HL-60/S4 (cell line): ENCODE measurements around the gene HACD3.
"Not testable (repeated sequence)": the region's sequence is repeated elsewhere in the genome, so short reads cannot be mapped to it uniquely, and the experiment has no call there.

Source experiments
- in situ Hi-C: fragments of 300-500 bp; cut with MboI; formaldehyde crosslinking; loops from 2 replicates; pipeline ENCODE4 v1.14.3; 2022; ENCODE audit warnings: low sequenced_read_pairs

Gene HACD3

GRCh38 chr15:65598468-65598867 lies 68.2 kb downstream of the HACD3 start:
- in situ Hi-C loops: no loop called here

GRCh38 chr15:65599677-65600076 lies 69.4 kb downstream of the HACD3 start:
- in situ Hi-C loops: no loop called here

- in situ Hi-C loops: no loop called here
These were observed 72.9 kb downstream of the HACD3 start for GRCh38 chr15:65603134-65603533.

- in situ Hi-C loops: no loop called here
These were observed 73.3 kb downstream of the HACD3 start for GRCh38 chr15:65603559-65603958.

- in situ Hi-C loops: no loop called here
These were observed 80.8 kb downstream of the HACD3 start, which contains the start of gene INTS14 for GRCh38 chr15:65610871-65611718. TSS of gene INTS14 (minus strand) at chr15:65611131. CDS start at chr15:65607380, 3,751 bp downstream.

GRCh38 chr15:65611888-65612615 lies 81.8 kb downstream of the HACD3 start:
- in situ Hi-C loops: no loop called here

- in situ Hi-C loops: no loop called here
These were observed 82.3 kb downstream of the HACD3 start for GRCh38 chr15:65612616-65612946.

GRCh38 chr15:65612949-65613744 lies 82.9 kb downstream of the HACD3 start:
- in situ Hi-C loops: no loop called here

GRCh38 chr15:65615887-65616286 lies 85.6 kb downstream of the HACD3 start:
- in situ Hi-C loops: not testable (repeated sequence)

GRCh38 chr15:65618560-65619109 lies 88.4 kb downstream of the HACD3 start:
- in situ Hi-C loops: no loop called here

- in situ Hi-C loops: no loop called here
These were observed 89.5 kb downstream of the HACD3 start for GRCh38 chr15:65619626-65620290.

- in situ Hi-C loops: no loop called here
These were observed 90.6 kb downstream of the HACD3 start for GRCh38 chr15:65620833-65621232.

GRCh38 chr15:65621638-65622037 lies 91.4 kb downstream of the HACD3 start, which contains the start of gene SLC24A1:
TSS of gene SLC24A1 (plus strand) at chr15:65621938. CDS start at chr15:65624081, 2,143 bp downstream.
- in situ Hi-C loops: no loop called here

- in situ Hi-C loops: no loop called here
These were observed 92.8 kb downstream of the HACD3 start for GRCh38 chr15:65623103-65623502.

GRCh38 chr15:65626856-65627255 lies 96.6 kb downstream of the HACD3 start:
- in situ Hi-C loops: loop anchor here (25.0 kb wide), 1 partner anchor 235 kb away; the partner anchor contains the start of gene RAB11A
